SH-SY5Y (cell line): ENCODE measurements around the gene ACTN2.

ENCODE experiments used
- GATA2 ChIP-seq: IDR thresholded peaks from 2 replicates; pipeline ENCODE4 v1.6.1; 2011; ENCODE audit warnings: mild to moderate bottlenecking, low read depth, low read length
- GATA3 ChIP-seq: IDR thresholded peaks from 2 replicates; pipeline ENCODE4 v1.6.1; 2011; ENCODE audit warnings: low read depth, mild to moderate bottlenecking, low read length, moderate library complexity

- TF ChIP-seq GATA2 (no peak), GATA3 (no peak)
Measured at GRCh38 chr1:236760986-236761385, 74.7 kb downstream of the ACTN2 start.
